HG03460 (cell line): ENCODE measurements around the gene NR5A2.
A peak's percentile ranks its signal among the peaks of the same experiment; 100 is the strongest.

Experiments used
- ATAC-seq: cut with Tn5 transposase; IDR thresholded peaks from one replicate; pipeline ENCODE4 v1.9.1; 2021; ENCODE audit not compliant: unreplicated experiment

NR5A2 gene

GRCh38 chr1:200118779-200119505 lies 91.4 kb downstream of the NR5A2 start:
- ATAC-seq = no peak

- no peak for ATAC-seq
These were observed 93.9 kb downstream of the NR5A2 start for GRCh38 chr1:200121421-200121820.

GRCh38 chr1:200124309-200124708 lies 96.8 kb downstream of the NR5A2 start:
- no peak for ATAC-seq

- no peak for ATAC-seq
These were observed 100.6 kb downstream of the NR5A2 start for GRCh38 chr1:200128081-200128480.

GRCh38 chr1:200128944-200129879 lies 101.7 kb downstream of the NR5A2 start:
- no peak for ATAC-seq

GRCh38 chr1:200130552-200130951 lies 103.0 kb downstream of the NR5A2 start:
- no peak for ATAC-seq

GRCh38 chr1:200131551-200132125 lies 104.1 kb downstream of the NR5A2 start:
- no peak for ATAC-seq

GRCh38 chr1:200133123-200133522 lies 105.6 kb downstream of the NR5A2 start:
- no peak for ATAC-seq

GRCh38 chr1:200134116-200134515 lies 106.6 kb downstream of the NR5A2 start:
- no peak for ATAC-seq

GRCh38 chr1:200136384-200136783 lies 108.9 kb downstream of the NR5A2 start:
- ATAC-seq = no peak

GRCh38 chr1:200139661-200140250 lies 112.2 kb downstream of the NR5A2 start:
- peak; percentile 90 for ATAC-seq

- no peak for ATAC-seq
These were observed 115.8 kb downstream of the NR5A2 start for GRCh38 chr1:200143347-200143746.

GRCh38 chr1:200146100-200146499 lies 118.6 kb downstream of the NR5A2 start:
- no peak for ATAC-seq

GRCh38 chr1:200147094-200147493 lies 119.6 kb downstream of the NR5A2 start:
- ATAC-seq = no peak

- ATAC-seq = no peak
These were observed 120.2 kb downstream of the NR5A2 start for GRCh38 chr1:200147742-200148141.

- no peak for ATAC-seq
These were observed 122.5 kb downstream of the NR5A2 start for GRCh38 chr1:200150006-200150405.

GRCh38 chr1:200150721-200151120 lies 123.2 kb downstream of the NR5A2 start:
- ATAC-seq = peak; percentile 27

GRCh38 chr1:200152336-200152735 lies 124.8 kb downstream of the NR5A2 start:
- no peak for ATAC-seq

- peak; percentile 55 for ATAC-seq
These were observed 126.0 kb downstream of the NR5A2 start for GRCh38 chr1:200153277-200154055.

GRCh38 chr1:200154069-200154767 lies 126.7 kb downstream of the NR5A2 start:
- ATAC-seq = peak; percentile 86
